Stimulated activated CD4-positive, alpha-beta T cell treated with anti-CD3 and anti-CD28 coated beads, Interleukin-2, amount 100 ng/mL, for 24 hours (primary cell): ENCODE data around the gene BICD1.
"Not testable (repeated sequence)": the region's sequence is repeated elsewhere in the genome, so short reads cannot be mapped to it uniquely, and the experiment has no call there.

Source experiments
- DNase-seq, 2 donors: peaks; one replicate each; pipeline ENCODE4 v3.0.0-alpha.2; 2020

BICD1 gene

DNA sequence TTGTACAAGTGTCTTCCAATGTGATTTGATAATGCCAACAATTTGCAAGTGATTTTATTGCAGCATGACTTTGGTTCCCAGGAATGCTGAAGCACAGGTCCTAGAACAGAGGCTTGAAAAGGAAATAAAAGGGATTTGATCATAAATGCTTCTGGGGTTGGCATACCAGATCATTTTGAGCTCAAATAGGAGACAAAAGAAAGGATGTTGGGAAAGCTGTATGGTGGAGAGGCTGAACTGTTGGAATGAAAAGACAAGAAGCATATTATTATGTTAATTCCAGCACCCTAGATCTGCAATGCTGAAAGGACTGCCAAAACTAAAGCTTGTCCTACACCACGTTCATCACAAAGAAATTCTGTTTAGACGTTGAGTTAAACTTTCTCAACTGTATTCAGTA lies 143.1 kb downstream of the BICD1 start:
- DNase-seq, result no peak

DNA sequence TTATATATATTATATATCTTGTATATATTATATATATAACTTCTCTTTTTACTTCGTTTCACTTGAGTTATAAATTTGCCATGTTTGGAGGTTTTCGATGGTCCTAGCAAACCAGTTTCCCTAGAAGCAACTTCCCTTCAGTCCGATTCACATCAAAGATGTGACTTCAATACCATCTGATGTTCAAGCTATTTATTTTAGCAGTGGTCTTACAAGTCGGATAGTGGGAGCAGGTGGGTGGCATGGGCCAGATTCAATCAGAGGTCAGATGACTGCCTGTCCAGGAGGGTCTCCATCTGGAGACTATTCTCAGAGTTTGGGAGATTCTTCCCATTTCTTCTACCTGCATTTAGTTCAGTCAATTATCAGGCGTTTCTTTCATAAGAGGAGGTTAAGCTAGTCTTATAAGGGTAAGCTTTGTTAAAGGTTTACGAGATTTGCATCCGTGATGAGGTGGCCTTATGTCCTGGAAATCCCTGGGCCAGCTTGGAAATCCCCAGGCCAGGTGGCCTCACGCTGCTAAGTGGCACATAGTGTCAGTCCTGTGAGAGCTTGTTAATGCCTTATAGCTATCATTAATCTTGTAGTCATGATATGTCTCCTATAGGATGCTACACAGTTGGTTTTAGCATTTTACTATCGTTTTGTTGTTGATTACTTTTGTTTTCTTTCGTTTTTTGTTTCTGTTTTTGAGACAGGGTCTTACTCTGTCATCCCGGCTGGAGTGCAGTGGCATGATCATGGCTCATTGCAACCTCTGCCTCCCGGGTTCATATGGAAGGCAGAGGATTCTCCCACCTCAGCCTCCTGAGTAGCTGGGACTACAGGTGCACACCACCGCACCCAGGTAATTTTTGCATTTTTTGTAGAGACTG lies 145.8 kb downstream of the BICD1 start:
- DNase-seq, result no peak

- DNase-seq, result no peak
These were observed 146.6 kb downstream of the BICD1 start for GRCh38 chr12:32253154-32253790.

GRCh38 chr12:32254260-32254956 lies 147.8 kb downstream of the BICD1 start:
- DNase-seq, result no peak

GRCh38 chr12:32255588-32255987 lies 148.9 kb downstream of the BICD1 start:
- no peak for DNase-seq

GRCh38 chr12:32257695-32258496 lies 151.2 kb downstream of the BICD1 start:
- DNase-seq, result no peak

- no peak for DNase-seq
These were observed 154.0 kb downstream of the BICD1 start for GRCh38 chr12:32260696-32261095.

- no peak for DNase-seq
These were observed 155.0 kb downstream of the BICD1 start for GRCh38 chr12:32261638-32262037.

- no peak for DNase-seq
These were observed 158.3 kb downstream of the BICD1 start for GRCh38 chr12:32264961-32265360.

DNA sequence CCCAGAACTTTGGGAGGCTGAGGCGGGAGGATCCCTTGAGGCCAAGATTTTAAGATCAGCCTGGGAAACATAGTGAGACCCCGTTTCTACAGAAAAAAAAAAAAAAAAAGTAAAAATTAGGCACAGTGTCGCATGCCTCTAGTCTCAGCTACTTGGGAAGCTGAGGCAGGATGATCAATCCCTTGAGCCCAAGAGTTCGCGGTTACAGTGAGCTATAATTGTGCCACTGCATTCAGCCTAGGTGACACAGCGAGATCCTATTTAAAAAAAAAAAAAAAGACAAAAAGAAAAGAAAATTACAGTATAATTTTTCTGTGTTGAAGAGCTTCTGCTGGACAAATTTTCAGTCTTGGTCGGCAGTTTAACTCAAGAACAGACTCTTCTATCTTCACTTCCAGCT lies 158.8 kb downstream of the BICD1 start:
- DNase-seq, result no peak

- DNase-seq, result no peak
These were observed 159.3 kb downstream of the BICD1 start for GRCh38 chr12:32265951-32266350.

- no peak for DNase-seq
These were observed 160.1 kb downstream of the BICD1 start for GRCh38 chr12:32266756-32267155.

DNA sequence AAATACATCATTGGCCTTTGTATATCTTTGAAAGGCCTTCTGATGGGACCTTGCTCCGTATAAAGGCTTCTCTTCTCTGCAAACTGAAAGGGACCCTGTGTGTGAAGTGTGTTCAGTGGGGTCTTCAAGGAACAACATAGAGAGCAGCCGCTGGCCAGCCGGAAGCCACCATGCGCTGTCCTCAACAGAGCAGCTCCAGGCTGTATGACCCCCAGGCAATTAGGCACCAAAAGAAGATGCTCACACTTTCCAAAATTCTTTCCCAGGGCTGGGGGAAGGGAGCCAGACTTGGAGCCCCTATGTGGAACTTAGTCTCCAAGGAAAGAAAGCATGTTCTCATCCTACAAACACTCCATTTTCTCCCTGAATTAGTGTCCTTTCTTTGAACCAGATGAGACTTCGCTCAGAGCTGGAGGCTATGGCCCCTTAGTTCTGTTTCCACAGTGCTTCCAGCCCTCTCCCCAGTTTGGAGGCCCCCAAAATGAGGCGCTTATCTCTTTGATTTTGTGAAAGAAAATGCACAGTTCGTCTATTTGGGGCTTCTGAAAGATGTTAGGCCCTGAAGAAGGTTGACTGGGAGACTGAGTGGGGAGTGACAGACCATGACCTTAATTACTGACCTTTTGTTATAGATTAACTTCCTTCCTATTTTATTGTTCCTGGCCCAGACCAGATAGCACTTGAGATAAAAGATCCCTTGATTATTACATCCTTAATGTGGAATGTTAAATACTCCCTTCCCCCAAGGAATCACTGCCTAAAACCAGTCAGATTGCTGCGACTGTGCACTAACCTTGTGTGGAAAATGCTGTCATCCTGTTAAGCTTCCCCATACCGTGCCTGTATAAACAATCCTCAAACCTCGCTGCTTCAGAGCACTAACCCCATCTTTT lies 164.4 kb downstream of the BICD1 start:
- no peak for DNase-seq

GRCh38 chr12:32272465-32272864 lies 165.8 kb downstream of the BICD1 start:
- no peak for DNase-seq

DNA sequence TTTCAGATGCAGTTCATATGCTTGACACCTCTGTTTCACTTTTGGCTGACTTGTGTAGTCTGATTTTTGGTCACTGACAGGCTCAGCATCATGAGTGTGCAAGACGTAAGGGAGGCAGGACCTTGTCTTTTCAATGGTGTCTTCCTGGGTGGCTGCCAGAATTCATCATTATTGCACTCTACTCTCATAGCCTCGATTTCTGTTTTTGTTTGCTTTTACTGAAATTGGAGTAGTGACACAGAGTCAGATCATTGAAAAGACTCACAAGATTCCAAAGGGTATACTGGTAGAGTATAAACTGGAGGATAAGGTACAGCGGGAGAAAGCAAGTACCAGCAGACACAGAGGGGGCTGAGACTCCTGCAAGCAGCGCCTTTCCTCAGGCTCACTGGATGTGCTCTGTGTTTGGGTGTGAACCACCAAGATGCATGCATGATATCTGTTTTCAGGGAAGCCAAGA lies 166.4 kb downstream of the BICD1 start:
- DNase-seq, result no peak

DNA sequence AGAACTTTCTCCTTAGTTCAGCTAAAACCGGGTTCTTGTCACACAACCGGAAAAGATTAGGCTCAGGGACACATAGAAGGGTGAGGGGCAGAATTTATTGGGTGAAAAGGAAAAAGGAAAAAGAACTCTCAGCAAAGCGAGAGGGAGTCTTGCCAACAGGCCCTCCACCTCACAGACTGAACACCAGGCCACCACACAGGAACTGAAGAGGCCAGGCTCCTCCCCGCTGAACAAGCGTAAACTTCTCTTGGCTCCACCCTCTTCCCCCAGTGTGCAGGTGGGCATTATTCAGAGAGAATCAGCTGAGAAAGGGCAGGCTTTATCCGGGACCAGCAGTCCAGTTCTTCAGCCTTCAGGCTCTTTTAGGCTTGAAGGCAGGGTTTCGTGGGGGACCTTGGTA lies 167.1 kb downstream of the BICD1 start:
- peak; percentile 26 to 30 for DNase-seq

DNA sequence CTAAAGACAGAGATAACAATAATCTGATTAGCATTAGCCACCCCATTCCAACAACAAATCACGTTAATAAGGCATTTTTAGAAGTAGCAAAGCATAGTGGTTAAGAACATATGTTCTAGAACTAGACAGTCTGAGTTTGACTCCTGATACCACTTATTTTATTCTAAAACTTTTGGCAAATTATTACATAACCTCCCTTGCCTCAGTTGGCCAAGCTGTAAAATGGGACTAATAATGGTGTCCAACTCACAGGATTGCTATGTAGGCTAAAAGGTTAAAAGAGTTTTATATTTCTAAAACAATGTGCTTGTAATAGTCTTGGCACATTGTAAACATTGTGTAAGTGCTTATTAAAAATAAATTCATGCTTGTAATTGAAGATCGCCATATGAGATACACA lies 168.0 kb downstream of the BICD1 start:
- DNase-seq, result no peak

GRCh38 chr12:32275520-32275919 lies 168.9 kb downstream of the BICD1 start:
- not testable (repeated sequence) for DNase-seq

DNA sequence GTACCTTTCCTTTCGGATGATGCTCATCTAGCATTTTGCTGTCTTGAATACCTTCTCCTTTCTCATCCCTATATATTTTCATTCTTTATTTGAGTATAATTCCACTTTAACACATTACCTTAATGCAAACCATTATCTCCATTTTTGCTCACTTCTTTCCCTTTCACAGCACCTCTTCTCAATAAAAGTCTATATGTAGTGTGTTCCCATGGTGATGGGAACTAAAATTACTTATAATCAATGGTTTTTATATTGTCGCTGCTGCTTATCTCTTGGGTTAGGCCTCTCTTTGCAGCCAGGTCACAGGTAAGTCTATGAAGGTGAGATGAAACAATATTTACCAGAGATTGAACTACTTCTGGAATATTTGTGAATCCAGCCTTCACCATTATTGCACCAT lies 171.1 kb downstream of the BICD1 start:
- no peak for DNase-seq

- DNase-seq, result no peak
These were observed 174.5 kb downstream of the BICD1 start for GRCh38 chr12:32281098-32281497.

DNA sequence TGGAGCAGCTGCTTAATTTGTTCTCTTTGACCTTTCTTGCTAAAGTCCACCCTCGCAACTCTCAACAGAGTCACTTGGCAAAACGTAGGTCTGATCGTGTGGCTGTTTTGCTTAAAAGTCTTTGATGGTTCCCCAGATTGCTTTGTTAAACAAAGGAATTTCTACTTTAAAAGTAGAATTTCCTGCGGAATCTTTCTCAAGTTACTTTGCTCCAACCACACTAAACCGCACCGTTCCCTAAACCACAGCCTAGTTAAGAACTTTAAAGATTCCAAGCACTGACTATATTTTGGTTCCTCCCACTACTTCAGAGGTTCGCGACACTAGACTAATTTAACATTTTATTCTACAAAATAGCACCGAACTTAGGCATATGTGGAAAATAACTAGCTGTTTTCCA lies 177.9 kb downstream of the BICD1 start:
- no peak for DNase-seq

- no peak for DNase-seq
These were observed 178.4 kb downstream of the BICD1 start for GRCh38 chr12:32285021-32285420.
